ENCODE results near the gene GLYR1. TPM values are rescaled to one million over a fixed set of nuclear protein-coding genes. Genes with fewer than 3 reads are reported as not detected.

The GLYR1 gene
- total and polyA plus RNA-seq, 10 of the 15 experiments (the other 5 are each of a cell fraction or from before 2014, with no cell fraction given): 7.3 to 90.2 (median 57.2) TPM

- TF ChIP-seq ZNF592 (IDR thresholded peaks at IDR 0.05) (no peak), NFYB (IDR thresholded peaks at IDR 0.05; ENCODE audit: insufficient read depth, low read depth, low read length) (peak; percentile 97), CBX5 (IDR thresholded peaks at IDR 0.05; ENCODE audit: low read depth) (0 out of 2 replicates have a peak, but pooled peaks have one; percentile 34), TCF3 (IDR thresholded peaks at IDR 0.05; ENCODE audit: borderline replicate concordance, insufficient read depth, low read depth, low read length) (0 out of 2 replicates have a peak, but pooled peaks have one; percentile 30), NKRF (conservative IDR thresholded peaks at IDR 0.05) (peak; percentile 77), BHLHE40 (IDR thresholded peaks at IDR 0.05; ENCODE audit: borderline replicate concordance in 1 of 2, low read depth in 2 of 2, low read length in 1 of 2) (peak; percentile 94 to 99), SIX5 (IDR thresholded peaks at IDR 0.05; ENCODE audit: low read depth, low read length, severe bottlenecking) (peak; percentile 36), RAD51 (IDR thresholded peaks at IDR 0.05) (peak; percentile 98), CTCF (IDR thresholded peaks at IDR 0.05 in 2 of 3, conservative IDR thresholded peaks at IDR 0.05 in 1 of 3; ENCODE audit: control insufficient read depth in 2 of 3, extremely low read depth in 1 of 3, insufficient read depth in 1 of 3, low read depth in 3 of 3, low read length in 3 of 3) (no peak), EGR1 (IDR thresholded peaks at IDR 0.05; ENCODE audit: borderline replicate concordance in 1 of 2, low read depth in 2 of 2, low read length in 2 of 2) (0 out of 3 replicates have a peak, but pooled peaks of 1 of the 2 experiments have one; percentile 19), RUNX3 (IDR thresholded peaks at IDR 0.05; ENCODE audit: low read length) (peak; percentile 67), CREM (IDR thresholded peaks at IDR 0.05; ENCODE audit: low read depth) (peak; percentile 85), MTA3 (IDR thresholded peaks at IDR 0.05; ENCODE audit: borderline replicate concordance, low read length) (no peak), POLR2AphosphoS2 (IDR thresholded peaks at IDR 0.05; ENCODE audit: low read depth, low read length) (peak; percentile 48; the same call in 1 of the 2 replicates), ZNF622 (IDR thresholded peaks at IDR 0.05) (no peak), MYB (IDR thresholded peaks at IDR 0.05; ENCODE audit: borderline replicate concordance, low read depth, low read length) (no peak), NFXL1 (IDR thresholded peaks at IDR 0.05; ENCODE audit: borderline replicate concordance) (peak; percentile 55; the same call in 1 of the 2 replicates), WRNIP1 (IDR thresholded peaks at IDR 0.05; ENCODE audit: borderline replicate concordance, low read depth, low read length) (no peak)
- TF ChIP-seq, protein P1, sequence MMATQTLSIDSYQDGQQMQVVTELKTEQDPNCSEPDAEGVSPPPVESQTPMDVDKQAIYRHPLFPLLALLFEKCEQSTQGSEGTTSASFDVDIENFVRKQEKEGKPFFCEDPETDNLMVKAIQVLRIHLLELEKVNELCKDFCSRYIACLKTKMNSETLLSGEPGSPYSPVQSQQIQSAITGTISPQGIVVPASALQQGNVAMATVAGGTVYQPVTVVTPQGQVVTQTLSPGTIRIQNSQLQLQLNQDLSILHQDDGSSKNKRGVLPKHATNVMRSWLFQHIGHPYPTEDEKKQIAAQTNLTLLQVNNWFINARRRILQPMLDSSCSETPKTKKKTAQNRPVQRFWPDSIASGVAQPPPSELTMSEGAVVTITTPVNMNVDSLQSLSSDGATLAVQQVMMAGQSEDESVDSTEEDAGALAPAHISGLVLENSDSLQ (IDR thresholded peaks at IDR 0.05): peak; percentile 50; the same call in 1 of the 2 replicates
These were observed at the start of gene GLYR1, which contains the start of gene UBN1 (continued) for GRCh38 chr16:4846901-4847773.
